Transverse colon (tissue), 4 donors: Measurements from ENCODE around the gene KRTAP5-8.

Experiments used
- POLR2A ChIP-seq: fragments of 450-650 bp; IDR thresholded peaks from one replicate; pipeline ENCODE4 v1.6.1; 2016; ENCODE audit warnings: antibody characterized with exemption, mild to moderate bottlenecking, moderate library complexity
- POLR2AphosphoS5 ChIP-seq, 3 donors: sonication (generic); formaldehyde crosslinking; IDR thresholded peaks; one replicate each; pipeline ENCODE4 v1.6.1; 2016; ENCODE audit warnings: antibody characterized with exemption in 3 of 3
- TF ChIP-seq, protein P1 (sequence below), 5 experiments: fragments of 200-600 bp in 3 of 5; fragments of 450-650 bp in 2 of 5; sonication (generic) in 3 of 5; IDR thresholded peaks; 1 replicate in 2 of 5; 2 replicates in 3 of 5; pipeline ENCODE4 v1.5.1; 2016 to 2017; ENCODE audit warnings: antibody characterized with exemption in 5 of 5, inconsistent platforms in 3 of 5, mild to moderate bottlenecking in 2 of 5, moderate library complexity in 1 of 5

DNA sequence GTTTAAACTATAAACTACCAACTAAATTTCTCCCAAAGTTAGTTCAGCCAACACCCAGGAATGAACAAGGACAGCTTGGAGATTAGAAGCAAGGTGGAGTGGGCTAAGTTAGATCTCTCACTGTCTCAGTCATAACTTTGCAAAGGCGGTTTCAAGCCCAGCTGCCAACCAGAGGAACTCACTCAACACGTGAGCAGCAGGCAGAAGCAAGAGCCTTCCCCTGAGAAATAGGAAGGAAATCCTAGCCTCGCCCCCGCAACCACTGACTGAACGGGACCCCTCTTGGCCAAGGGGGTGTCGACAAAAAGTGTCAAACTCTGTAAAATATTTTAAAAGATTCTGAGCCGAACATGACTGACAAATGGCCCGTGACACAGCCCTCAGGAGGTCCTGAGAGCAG is 6.0 kb downstream of the KRTAP5-8 start:
- TF ChIP-seq, protein P1, sequence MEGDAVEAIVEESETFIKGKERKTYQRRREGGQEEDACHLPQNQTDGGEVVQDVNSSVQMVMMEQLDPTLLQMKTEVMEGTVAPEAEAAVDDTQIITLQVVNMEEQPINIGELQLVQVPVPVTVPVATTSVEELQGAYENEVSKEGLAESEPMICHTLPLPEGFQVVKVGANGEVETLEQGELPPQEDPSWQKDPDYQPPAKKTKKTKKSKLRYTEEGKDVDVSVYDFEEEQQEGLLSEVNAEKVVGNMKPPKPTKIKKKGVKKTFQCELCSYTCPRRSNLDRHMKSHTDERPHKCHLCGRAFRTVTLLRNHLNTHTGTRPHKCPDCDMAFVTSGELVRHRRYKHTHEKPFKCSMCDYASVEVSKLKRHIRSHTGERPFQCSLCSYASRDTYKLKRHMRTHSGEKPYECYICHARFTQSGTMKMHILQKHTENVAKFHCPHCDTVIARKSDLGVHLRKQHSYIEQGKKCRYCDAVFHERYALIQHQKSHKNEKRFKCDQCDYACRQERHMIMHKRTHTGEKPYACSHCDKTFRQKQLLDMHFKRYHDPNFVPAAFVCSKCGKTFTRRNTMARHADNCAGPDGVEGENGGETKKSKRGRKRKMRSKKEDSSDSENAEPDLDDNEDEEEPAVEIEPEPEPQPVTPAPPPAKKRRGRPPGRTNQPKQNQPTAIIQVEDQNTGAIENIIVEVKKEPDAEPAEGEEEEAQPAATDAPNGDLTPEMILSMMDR (IDR thresholded peaks at IDR 0.05), result no peak
- no peak for TF ChIP-seq POLR2AphosphoS5 (IDR thresholded peaks at IDR 0.05)
- TF ChIP-seq POLR2A, result no peak
